ENCODE results near the gene PODXL. TPM values are rescaled to one million over a fixed set of nuclear protein-coding genes. Genes with fewer than 3 reads are reported as not detected.
A peak's percentile ranks its signal among the peaks of the same experiment; 100 is the strongest.

PODXL gene
- total RNA-seq, 4 donors from 2014 or later: 4.3 to 20.2 (median 13.8) TPM

DNA sequence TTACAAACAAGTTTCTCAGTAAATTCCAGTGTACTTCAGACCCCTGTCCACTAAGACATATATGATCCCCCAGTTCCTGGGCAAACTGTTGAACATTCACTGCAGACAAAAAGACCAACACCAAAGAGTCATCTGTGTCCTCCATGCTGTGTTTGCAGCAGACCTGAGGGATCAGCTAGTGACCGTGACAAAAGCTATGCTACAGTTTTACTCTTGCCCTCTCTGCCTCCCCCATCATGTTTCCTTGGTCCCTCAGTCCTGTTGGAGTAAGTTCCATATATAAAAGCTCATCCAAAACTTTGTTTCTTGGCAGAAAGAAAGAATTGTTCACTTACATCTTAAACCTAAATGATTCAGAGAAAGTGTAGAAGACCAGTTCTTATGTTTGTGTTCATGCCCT, 56.1 kb downstream of the PODXL start:
- 95 to 96% methylated on average over 1 of the region's 1 CpG for WGBS, 2 donors
- intact Hi-C loops (cut with DNase I; ENCODE audit: low total_unique reads): no loop called here
- no peak for TF ChIP-seq CTCF (IDR thresholded peaks at IDR 0.05)
- TF ChIP-seq POLR2A (IDR thresholded peaks at IDR 0.05): no peak
- no peak for DNase-seq (ENCODE audit: low spot score in 2 of 2)
- no peak overlapping the region for H3K4me3 ChIP-seq (ENCODE audit: low read depth, poor library complexity, severe bottlenecking)

DNA sequence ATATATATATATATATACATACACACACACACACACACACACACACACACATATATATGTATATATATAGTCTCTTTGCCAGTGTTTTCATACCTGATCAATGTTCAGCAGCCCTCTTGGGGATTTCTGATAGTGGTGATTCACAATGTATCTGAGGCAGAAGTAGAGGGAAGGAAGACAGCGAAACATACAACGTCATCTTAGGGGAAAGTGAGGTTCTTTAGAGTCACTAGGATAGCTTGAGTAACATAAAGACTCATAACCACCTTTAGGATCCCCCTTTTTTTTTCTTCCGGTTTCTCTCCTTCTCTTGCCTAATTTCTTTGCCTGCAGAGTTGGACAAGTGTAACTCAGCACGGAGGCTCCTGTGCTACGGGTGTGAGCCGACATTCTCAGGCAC, 56.6 kb downstream of the PODXL start:
- no peak for DNase-seq (ENCODE audit: low spot score in 2 of 2)
- no peak overlapping the region for H3K4me3 ChIP-seq (ENCODE audit: low read depth, poor library complexity, severe bottlenecking)
- TF ChIP-seq POLR2A (IDR thresholded peaks at IDR 0.05): no peak
- TF ChIP-seq CTCF (IDR thresholded peaks at IDR 0.05): no peak
- intact Hi-C loops (cut with DNase I; ENCODE audit: low total_unique reads): no loop called here
- 90 to 91% methylated on average over 6 of the region's 6 CpGs for WGBS, 2 donors

DNA sequence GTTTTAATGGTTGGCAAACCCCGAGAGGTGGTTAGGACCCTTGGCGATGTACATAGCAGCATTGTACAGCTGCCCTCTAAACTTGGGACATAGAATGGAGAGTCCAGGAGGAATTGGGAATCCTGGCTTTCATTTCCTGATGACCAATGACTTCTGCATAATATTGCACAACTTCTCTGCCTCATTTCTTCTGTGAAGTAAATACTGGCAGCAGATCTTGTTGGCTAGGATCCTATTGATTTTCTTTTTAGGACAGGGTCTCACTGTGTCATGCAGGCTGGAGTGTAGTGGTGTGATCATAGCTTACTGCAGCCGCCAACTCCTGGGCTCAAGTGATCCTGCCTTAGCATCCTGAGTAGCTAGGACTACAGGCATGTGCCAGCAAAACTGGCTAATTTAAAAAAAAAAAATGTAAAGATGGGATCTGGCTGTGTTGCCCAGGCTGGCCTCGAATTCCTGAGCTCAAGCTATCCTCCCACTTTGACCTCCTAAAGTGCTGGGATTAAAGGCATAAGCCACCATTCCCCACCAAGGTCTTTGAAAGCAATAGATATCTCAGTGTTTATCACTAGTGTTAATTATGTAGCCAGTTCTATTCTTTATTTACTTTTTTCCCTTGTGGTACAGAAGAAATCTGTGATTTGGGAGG, 58.1 kb downstream of the PODXL start:
- TF ChIP-seq POLR2A (IDR thresholded peaks at IDR 0.05): no peak
- TF ChIP-seq CTCF (IDR thresholded peaks at IDR 0.05): no peak
- DNase-seq (ENCODE audit: low spot score in 2 of 2): peak in 1 of 2 donors; percentile 68
- WGBS, 2 donors: 89 to 91% methylated on average over 4 of the region's 4 CpGs
- H3K4me3 ChIP-seq (ENCODE audit: low read depth, poor library complexity, severe bottlenecking): no peak overlapping the region
- intact Hi-C loops (cut with DNase I; ENCODE audit: low total_unique reads): no loop called here

- intact Hi-C loops (cut with DNase I; ENCODE audit: low total_unique reads): no loop called here
- DNase-seq (ENCODE audit: low spot score in 2 of 2): peak in 1 of 2 donors; percentile 45
- WGBS, 2 donors: 74 to 77% methylated on average over 7 of the region's 7 CpGs
- no peak for TF ChIP-seq CTCF (IDR thresholded peaks at IDR 0.05)
- no peak for TF ChIP-seq POLR2A (IDR thresholded peaks at IDR 0.05)
- no peak overlapping the region for H3K4me3 ChIP-seq (ENCODE audit: low read depth, poor library complexity, severe bottlenecking)
Observed at GRCh38 chr7:131497454-131497853, 59.0 kb downstream of the PODXL start.

DNA sequence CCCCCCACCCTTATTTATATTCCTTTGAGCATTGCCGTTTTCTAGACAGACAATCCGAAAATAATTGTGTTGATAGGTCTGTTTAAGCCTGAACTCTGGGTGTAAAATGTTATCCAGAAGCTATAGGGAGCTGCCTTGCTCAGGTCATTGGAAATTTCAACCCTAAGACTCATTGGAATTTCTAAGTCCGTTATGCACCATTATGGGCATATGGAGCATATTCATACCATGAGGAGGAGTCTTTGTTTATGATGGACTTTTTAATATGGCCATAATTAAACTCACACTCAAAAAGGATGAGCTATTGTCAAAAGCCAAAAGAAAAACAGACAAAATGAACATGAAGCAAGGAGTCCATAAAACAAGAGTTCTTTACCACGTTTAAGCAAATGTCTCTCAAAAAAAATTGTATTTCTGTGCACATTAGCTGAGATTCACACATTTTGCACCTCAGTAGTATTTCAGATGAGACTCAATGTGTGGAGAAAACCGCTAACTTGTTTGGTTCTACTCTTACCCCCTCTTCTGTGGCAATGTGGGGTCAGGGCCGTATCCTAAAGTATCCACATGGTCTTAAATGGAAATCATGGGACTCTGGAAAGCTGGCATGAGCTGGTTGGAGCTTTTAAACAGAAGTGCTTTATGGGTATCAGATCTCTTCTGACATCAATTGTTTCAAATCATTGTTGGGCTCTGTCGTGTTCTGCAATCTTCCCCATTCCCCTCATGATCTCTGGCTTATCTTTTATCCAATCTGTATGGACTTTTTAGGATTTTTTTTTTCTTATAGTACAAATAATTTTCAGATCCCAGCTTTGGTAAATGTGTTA, 60.5 kb downstream of the PODXL start:
- H3K4me3 ChIP-seq (ENCODE audit: low read depth, poor library complexity, severe bottlenecking): no peak overlapping the region
- WGBS, 2 donors: 77 to 78% methylated on average over 7 of the region's 7 CpGs
- DNase-seq (ENCODE audit: low spot score in 2 of 2): no peak
- intact Hi-C loops (cut with DNase I; ENCODE audit: low total_unique reads): no loop called here
- no peak for TF ChIP-seq CTCF (IDR thresholded peaks at IDR 0.05)
- TF ChIP-seq POLR2A (IDR thresholded peaks at IDR 0.05): no peak
